WTC11 (cell line): ENCODE data around the gene SUSD6. TPM values are rescaled to one million over a fixed set of nuclear protein-coding genes. Genes with fewer than 3 reads are reported as not detected.
"Not testable (repeated sequence)": the region's sequence is repeated elsewhere in the genome, so short reads cannot be mapped to it uniquely, and the experiment has no call there.

ENCODE experiments used
- ATAC-seq: fragments of 200-7000 bp; cut with Tn5 transposase; 2 replicates; pipeline ENCODE4 v1.10.0; 2021; ENCODE audit warnings: mild to moderate bottlenecking, moderate library complexity
- CTCF ChIA-PET: fragments of 300-600 bp; sonication (Branson Sonifier 250); formaldehyde crosslinking; loops from one replicate; lab custom pipeline; 2021; ENCODE audit warnings: antibody characterized with exemption; lab: Charles Lee
- POLR2A ChIA-PET: fragments of 350-600 bp; sonication (Branson Sonifier 250); formaldehyde crosslinking; loops from one replicate; lab custom pipeline; 2021; ENCODE audit warnings: antibody characterized with exemption; lab: Charles Lee
- DNase-seq: peaks from one replicate; pipeline ENCODE4 v3.0.0; 2021; ENCODE audit warnings: low spot score
- H3K27ac Mint-ChIP-seq: 2 replicates; pipeline ENCODE4 v1.8.0; 2021; ENCODE audit warnings: mixed read lengths
- H3K27me3 Mint-ChIP-seq: 2 replicates; pipeline ENCODE4 v1.8.0; 2021; ENCODE audit warnings: low read depth, mild to moderate bottlenecking, moderate library complexity, mixed read lengths
- H3K36me3 Mint-ChIP-seq: 2 replicates; pipeline ENCODE4 v1.8.0; 2021; ENCODE audit warnings: mixed read lengths
- H3K4me1 Mint-ChIP-seq: 2 replicates; pipeline ENCODE4 v1.8.0; 2022; ENCODE audit warnings: mixed read lengths
- H3K4me3 Mint-ChIP-seq: 2 replicates; pipeline ENCODE4 v1.8.0; 2021; ENCODE audit warnings: mild to moderate bottlenecking, moderate library complexity, mixed read lengths
- H3K9me3 Mint-ChIP-seq: 2 replicates; pipeline ENCODE4 v1.8.0; 2021; ENCODE audit warnings: mixed read lengths
- FOXP1 ChIP-seq: sonication (generic); formaldehyde crosslinking; IDR thresholded peaks from 2 replicates; pipeline ENCODE4 v1.8.0; 2022; ENCODE audit warnings: missing genetic modification reagents, mild to moderate bottlenecking, moderate library complexity, borderline replicate concordance
- GABPB1 ChIP-seq: sonication (generic); formaldehyde crosslinking; IDR thresholded peaks from 2 replicates; pipeline ENCODE4 v1.8.1; 2023; ENCODE audit warnings: mild to moderate bottlenecking, missing genetic modification reagents
- GRHL2 ChIP-seq: fragments of 250-450 bp; sonication (Bioruptor Pico); IDR thresholded peaks from 2 replicates; pipeline ENCODE4 v1.8.0; 2022; ENCODE audit warnings: mild to moderate bottlenecking, moderate library complexity; ENCODE audit not compliant: insufficient replicate concordance, severe bottlenecking
- HMGA2 ChIP-seq: fragments of 250-450 bp; sonication (Bioruptor Pico); IDR thresholded peaks from 2 replicates; pipeline ENCODE4 v1.4.0; 2021; ENCODE audit warnings: mild to moderate bottlenecking, moderate library complexity
- IRF1 ChIP-seq: sonication (generic); formaldehyde crosslinking; IDR thresholded peaks from 2 replicates; pipeline ENCODE4 v1.8.0; 2023; ENCODE audit warnings: missing genetic modification reagents
- IRF2 ChIP-seq: sonication (generic); formaldehyde crosslinking; IDR thresholded peaks from 2 replicates; pipeline ENCODE4 v1.8.0; 2022; ENCODE audit warnings: low read depth, missing genetic modification reagents, borderline replicate concordance
- JAZF1 ChIP-seq: fragments of 250-450 bp; sonication (Bioruptor Pico); IDR thresholded peaks from 2 replicates; pipeline ENCODE4 v1.9.0; 2021; ENCODE audit warnings: moderate library complexity, mild to moderate bottlenecking, inconsistent platforms
- JUN ChIP-seq: sonication (generic); formaldehyde crosslinking; IDR thresholded peaks from 2 replicates; pipeline ENCODE4 v1.8.0; 2023; ENCODE audit warnings: mild to moderate bottlenecking, missing genetic modification reagents
- MXD4 ChIP-seq: fragments of 250-450 bp; sonication (Bioruptor Pico); IDR thresholded peaks from 2 replicates; pipeline ENCODE4 v1.8.0; 2021; ENCODE audit warnings: mild to moderate bottlenecking, moderate library complexity, borderline replicate concordance
- NFATC4 ChIP-seq: fragments of 250-450 bp; sonication (Bioruptor Pico); IDR thresholded peaks from 2 replicates; pipeline ENCODE4 v1.9.0; 2021; ENCODE audit warnings: mild to moderate bottlenecking
- NFE2L1 ChIP-seq: sonication (generic); formaldehyde crosslinking; IDR thresholded peaks from 2 replicates; pipeline ENCODE4 v1.8.1; 2023; ENCODE audit warnings: missing genetic modification reagents
- NR3C1 ChIP-seq: sonication (generic); formaldehyde crosslinking; conservative IDR thresholded peaks from 2 replicates; pipeline ENCODE4 v1.8.1; 2023; ENCODE audit warnings: low read depth, mild to moderate bottlenecking, missing genetic modification reagents
- OVOL2 ChIP-seq: fragments of 250-450 bp; sonication (Bioruptor Pico); IDR thresholded peaks from 2 replicates; pipeline ENCODE4 v1.9.0; 2021; ENCODE audit warnings: mild to moderate bottlenecking, borderline replicate concordance
- RELA ChIP-seq: sonication (generic); formaldehyde crosslinking; IDR thresholded peaks from 2 replicates; pipeline ENCODE4 v1.8.1; 2022; ENCODE audit warnings: missing genetic modification reagents, mild to moderate bottlenecking, borderline replicate concordance
- SMAD3 ChIP-seq: sonication (generic); formaldehyde crosslinking; IDR thresholded peaks from 2 replicates; pipeline ENCODE4 v1.8.0; 2022; ENCODE audit warnings: missing genetic modification reagents, mild to moderate bottlenecking, borderline replicate concordance
- TEAD1 ChIP-seq: sonication (generic); formaldehyde crosslinking; IDR thresholded peaks from 2 replicates; pipeline ENCODE4 v1.8.0; 2022; ENCODE audit warnings: mild to moderate bottlenecking, missing genetic modification reagents
- ZNF232 ChIP-seq: sonication (generic); formaldehyde crosslinking; IDR thresholded peaks from 2 replicates; pipeline ENCODE4 v1.8.0; 2022; ENCODE audit warnings: mild to moderate bottlenecking, missing genetic modification reagents
- ZNF416 ChIP-seq: fragments of 250-450 bp; sonication (Bioruptor Pico); IDR thresholded peaks from 2 replicates; pipeline ENCODE4 v1.9.0; 2021; ENCODE audit warnings: mild to moderate bottlenecking, inconsistent platforms
- ZNF512 ChIP-seq: sonication (generic); formaldehyde crosslinking; IDR thresholded peaks from 2 replicates; pipeline ENCODE4 v1.8.1; 2022; ENCODE audit warnings: missing genetic modification reagents, borderline replicate concordance
- total RNA-seq: library from RNA; stranded (reverse); gene quantifications from 3 replicates; pipeline ENCODE4 v1.2.3, GENCODE V29; 2021
- TF ChIP-seq, protein P1 (sequence below): sonication (generic); formaldehyde crosslinking; IDR thresholded peaks from 2 replicates; pipeline ENCODE4 v1.8.1; 2023; ENCODE audit warnings: mild to moderate bottlenecking, missing genetic modification reagents
- TF ChIP-seq, protein P2 (sequence below): fragments of 250-450 bp; sonication (Bioruptor Pico); IDR thresholded peaks from 2 replicates; pipeline ENCODE4 v1.9.0; 2021; ENCODE audit warnings: mild to moderate bottlenecking
- TF ChIP-seq, protein P3 (sequence below): sonication (generic); formaldehyde crosslinking; conservative IDR thresholded peaks from 2 replicates; pipeline ENCODE4 v1.8.1; 2022; ENCODE audit warnings: mild to moderate bottlenecking, missing genetic modification reagents
- TF ChIP-seq, protein P4 (sequence below): sonication (generic); formaldehyde crosslinking; IDR thresholded peaks from 2 replicates; pipeline ENCODE4 v1.8.0; 2023; ENCODE audit warnings: missing genetic modification reagents, mild to moderate bottlenecking, borderline replicate concordance

SUSD6 gene
- total RNA-seq, 1 experiment from 2014 or later, result 10.1 TPM

DNA sequence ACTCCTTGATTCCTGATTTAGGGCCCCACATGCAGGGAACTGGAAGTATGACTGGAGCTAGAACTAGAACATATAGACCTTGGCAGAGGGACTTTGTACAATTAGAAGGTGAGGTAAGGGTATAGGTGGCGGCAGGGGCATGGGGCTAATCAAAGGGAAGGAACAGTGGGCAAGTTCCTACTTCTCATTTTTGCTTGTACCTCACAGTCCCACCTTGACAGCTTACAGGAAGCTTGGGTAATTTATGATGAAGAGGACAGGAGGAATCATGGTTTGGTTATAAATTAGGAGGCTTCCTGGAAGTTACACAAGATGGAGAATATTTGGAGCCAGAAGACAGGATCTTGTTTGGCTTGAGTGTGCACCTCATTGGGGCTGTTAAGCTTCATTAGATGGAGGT, 33.4 kb downstream of the SUSD6 start (continued):
- TF ChIP-seq ZNF512 (CRISPR knock-in tag) (no peak), JUN (CRISPR knock-in tag) (no peak), GRHL2 (CRISPR knock-in tag) (no peak), SMAD3 (CRISPR knock-in tag) (no peak), NFATC4 (no peak)
- TF ChIP-seq, protein P1, sequence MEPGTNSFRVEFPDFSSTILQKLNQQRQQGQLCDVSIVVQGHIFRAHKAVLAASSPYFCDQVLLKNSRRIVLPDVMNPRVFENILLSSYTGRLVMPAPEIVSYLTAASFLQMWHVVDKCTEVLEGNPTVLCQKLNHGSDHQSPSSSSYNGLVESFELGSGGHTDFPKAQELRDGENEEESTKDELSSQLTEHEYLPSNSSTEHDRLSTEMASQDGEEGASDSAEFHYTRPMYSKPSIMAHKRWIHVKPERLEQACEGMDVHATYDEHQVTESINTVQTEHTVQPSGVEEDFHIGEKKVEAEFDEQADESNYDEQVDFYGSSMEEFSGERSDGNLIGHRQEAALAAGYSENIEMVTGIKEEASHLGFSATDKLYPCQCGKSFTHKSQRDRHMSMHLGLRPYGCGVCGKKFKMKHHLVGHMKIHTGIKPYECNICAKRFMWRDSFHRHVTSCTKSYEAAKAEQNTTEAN (CRISPR knock-in tag), result no peak
- TF ChIP-seq, protein P2, sequence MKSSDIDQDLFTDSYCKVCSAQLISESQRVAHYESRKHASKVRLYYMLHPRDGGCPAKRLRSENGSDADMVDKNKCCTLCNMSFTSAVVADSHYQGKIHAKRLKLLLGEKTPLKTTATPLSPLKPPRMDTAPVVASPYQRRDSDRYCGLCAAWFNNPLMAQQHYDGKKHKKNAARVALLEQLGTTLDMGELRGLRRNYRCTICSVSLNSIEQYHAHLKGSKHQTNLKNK (CRISPR knock-in tag), result no peak

DNA sequence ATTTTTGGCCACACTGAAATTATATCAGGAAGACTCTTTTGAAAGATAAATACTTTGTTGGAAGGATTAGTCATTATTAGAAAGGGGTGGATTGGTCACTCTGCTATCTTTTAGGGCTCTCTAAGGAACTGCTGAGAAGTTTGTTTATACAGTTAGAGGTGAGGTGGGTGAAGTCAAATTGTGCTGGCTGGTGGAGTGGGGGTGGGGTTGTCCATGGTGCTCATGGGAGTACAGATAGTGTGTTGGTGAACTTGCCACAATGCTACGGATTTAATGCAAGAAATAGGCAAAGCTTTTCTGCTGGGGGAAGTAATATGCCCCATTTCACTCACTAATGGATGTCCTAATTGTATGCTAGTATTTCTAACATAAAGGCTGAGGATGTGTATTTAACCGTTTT, 35.8 kb downstream of the SUSD6 start:
- Mint-ChIP-seq H3K27ac (no peak overlapping the region), H3K36me3 (peaks cover 10% of the 10 kb centered on the region), H3K9me3 (peaks cover 12% of the 10 kb centered on the region), H3K4me3 (no peak overlapping the region), H3K4me1 (peaks cover 47% of the 10 kb centered on the region), H3K27me3 (no peaks in the 10 kb centered on the region; the same call in 1 of the 2 replicates)
- ChIA-PET CTCF (interaction anchor here (1.0 to 1.7 kb wide), 3 partner anchors 16 to 381 kb away, joined by 3 to 5 read pairs (median 4); no protein-coding TSS in a partner anchor), POLR2A (interaction anchor here (0.7 kb wide), 1 partner anchor 40 kb away, joined by 6 read pairs; no protein-coding TSS in a partner anchor)
- no peak for TF ChIP-seq JAZF1 (CRISPR knock-in tag)
- TF ChIP-seq OVOL2 (CRISPR knock-in tag), result no peak
- TF ChIP-seq, protein P3, sequence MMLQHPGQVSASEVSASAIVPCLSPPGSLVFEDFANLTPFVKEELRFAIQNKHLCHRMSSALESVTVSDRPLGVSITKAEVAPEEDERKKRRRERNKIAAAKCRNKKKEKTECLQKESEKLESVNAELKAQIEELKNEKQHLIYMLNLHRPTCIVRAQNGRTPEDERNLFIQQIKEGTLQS (CRISPR knock-in tag), result no peak
- no peak for TF ChIP-seq FOXP1 (CRISPR knock-in tag)
- TF ChIP-seq, protein P2 (CRISPR knock-in tag), result no peak
- TF ChIP-seq NR3C1 (CRISPR knock-in tag), result no peak
- TF ChIP-seq, protein P4, sequence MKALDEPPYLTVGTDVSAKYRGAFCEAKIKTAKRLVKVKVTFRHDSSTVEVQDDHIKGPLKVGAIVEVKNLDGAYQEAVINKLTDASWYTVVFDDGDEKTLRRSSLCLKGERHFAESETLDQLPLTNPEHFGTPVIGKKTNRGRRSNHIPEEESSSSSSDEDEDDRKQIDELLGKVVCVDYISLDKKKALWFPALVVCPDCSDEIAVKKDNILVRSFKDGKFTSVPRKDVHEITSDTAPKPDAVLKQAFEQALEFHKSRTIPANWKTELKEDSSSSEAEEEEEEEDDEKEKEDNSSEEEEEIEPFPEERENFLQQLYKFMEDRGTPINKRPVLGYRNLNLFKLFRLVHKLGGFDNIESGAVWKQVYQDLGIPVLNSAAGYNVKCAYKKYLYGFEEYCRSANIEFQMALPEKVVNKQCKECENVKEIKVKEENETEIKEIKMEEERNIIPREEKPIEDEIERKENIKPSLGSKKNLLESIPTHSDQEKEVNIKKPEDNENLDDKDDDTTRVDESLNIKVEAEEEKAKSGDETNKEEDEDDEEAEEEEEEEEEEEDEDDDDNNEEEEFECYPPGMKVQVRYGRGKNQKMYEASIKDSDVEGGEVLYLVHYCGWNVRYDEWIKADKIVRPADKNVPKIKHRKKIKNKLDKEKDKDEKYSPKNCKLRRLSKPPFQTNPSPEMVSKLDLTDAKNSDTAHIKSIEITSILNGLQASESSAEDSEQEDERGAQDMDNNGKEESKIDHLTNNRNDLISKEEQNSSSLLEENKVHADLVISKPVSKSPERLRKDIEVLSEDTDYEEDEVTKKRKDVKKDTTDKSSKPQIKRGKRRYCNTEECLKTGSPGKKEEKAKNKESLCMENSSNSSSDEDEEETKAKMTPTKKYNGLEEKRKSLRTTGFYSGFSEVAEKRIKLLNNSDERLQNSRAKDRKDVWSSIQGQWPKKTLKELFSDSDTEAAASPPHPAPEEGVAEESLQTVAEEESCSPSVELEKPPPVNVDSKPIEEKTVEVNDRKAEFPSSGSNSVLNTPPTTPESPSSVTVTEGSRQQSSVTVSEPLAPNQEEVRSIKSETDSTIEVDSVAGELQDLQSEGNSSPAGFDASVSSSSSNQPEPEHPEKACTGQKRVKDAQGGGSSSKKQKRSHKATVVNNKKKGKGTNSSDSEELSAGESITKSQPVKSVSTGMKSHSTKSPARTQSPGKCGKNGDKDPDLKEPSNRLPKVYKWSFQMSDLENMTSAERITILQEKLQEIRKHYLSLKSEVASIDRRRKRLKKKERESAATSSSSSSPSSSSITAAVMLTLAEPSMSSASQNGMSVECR (CRISPR knock-in tag), result no peak
- TF ChIP-seq ZNF512 (CRISPR knock-in tag), result no peak
- TF ChIP-seq HMGA2, result no peak
- no peak for TF ChIP-seq IRF2 (CRISPR knock-in tag)
- no peak for TF ChIP-seq NFE2L1 (CRISPR knock-in tag)
- TF ChIP-seq TEAD1 (CRISPR knock-in tag), result no peak
- TF ChIP-seq ZNF232 (CRISPR knock-in tag), result no peak
- no peak for TF ChIP-seq ZNF416
- no peak for TF ChIP-seq RELA (CRISPR knock-in tag)
- TF ChIP-seq GABPB1 (CRISPR knock-in tag), result no peak
- TF ChIP-seq MXD4 (CRISPR knock-in tag), result no peak
- no peak for TF ChIP-seq IRF1
- DNase-seq (no peak), ATAC-seq (no peak)

GRCh38 chr14:69647642-69648041, 36.2 kb downstream of the SUSD6 start:
- peaks cover 49% of the 10 kb centered on the region for H3K4me1 Mint-ChIP-seq
- H3K9me3 Mint-ChIP-seq, DNase-seq, ATAC-seq, H3K4me3 Mint-ChIP-seq, H3K27ac Mint-ChIP-seq, POLR2A ChIA-PET, H3K36me3 Mint-ChIP-seq, H3K27me3 Mint-ChIP-seq: not testable (repeated sequence)
- CTCF ChIA-PET, result interaction anchor here (0.9 to 2.0 kb wide), 8 partner anchors 9 to 381 kb away, joined by 3 to 5 read pairs (median 4); no protein-coding TSS in a partner anchor
